Measurements from ENCODE around the gene ACTN4.

ACTN4 gene

DNA sequence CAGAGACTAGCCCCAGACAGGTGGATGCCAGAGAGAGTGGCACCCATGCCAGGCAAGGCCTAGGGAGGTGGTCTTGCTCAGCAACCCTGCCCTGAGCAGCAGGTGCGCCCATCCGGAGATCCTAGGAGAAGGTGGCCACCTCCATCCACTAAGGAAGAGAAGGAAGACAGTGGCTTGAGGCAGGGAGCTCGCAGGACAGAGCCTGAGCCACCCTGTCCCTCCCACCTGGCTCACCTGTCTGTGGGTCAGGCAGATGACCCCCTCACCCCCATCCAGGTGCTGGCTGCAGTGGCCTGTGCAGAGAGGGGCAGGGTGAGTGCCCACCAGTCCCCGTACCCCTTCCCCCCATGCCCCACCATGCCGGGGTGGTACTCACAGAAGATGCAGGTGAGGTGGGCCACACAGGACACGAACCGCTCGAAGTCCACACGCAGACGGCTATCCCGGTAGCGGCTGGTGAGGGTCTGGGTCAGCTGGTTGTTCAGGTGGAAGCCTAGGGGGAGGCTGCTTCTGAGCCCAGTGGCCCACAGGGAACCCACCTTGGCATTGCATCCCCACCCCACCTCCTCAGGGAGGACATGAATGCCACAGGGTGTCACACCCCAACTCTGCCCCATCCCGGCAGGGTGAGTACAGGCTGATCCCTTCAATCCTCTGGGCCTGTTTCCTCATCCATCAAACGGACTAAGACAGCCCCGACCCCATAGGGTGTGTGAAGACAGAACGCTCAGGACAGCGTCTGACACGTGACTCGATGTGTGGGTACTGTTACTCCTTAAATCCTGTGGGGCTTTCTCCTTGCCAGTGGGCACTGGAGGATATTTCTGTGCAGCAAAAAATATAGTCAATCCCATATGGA lies 83.5 kb downstream of the ACTN4 start:
- Histone ChIP-seq H3K27me3 (ENCODE audit: insufficient read depth, low read length, poor library complexity, severe bottlenecking) (no peaks in the 10 kb centered on the region), H3K9me2 (replicated peaks; ENCODE audit: low read depth, low read length) (no peaks in the 10 kb centered on the region), H3K4me2 (ENCODE audit: low read depth, low read length, poor library complexity, severe bottlenecking) (no peak overlapping the region), H3K4me1 (ENCODE audit: insufficient read depth, low read length, poor library complexity, severe bottlenecking) (peaks cover 24% of the 10 kb centered on the region), H3K9me3 (ENCODE audit: insufficient read depth, low read depth, low read length) (no peaks in the 10 kb centered on the region), H4K20me1 (ENCODE audit: insufficient read depth, low read length, poor library complexity, severe bottlenecking) (peaks cover 3% of the 10 kb centered on the region), H3F3A (ENCODE audit: low read depth) (no peaks in the 10 kb centered on the region), H3K36me3 (ENCODE audit: insufficient read depth, low read length) (peaks cover 39% of the 10 kb centered on the region; the same call in 1 of the 2 replicates), H3K4me3 (ENCODE audit: low read length, poor library complexity, severe bottlenecking) (no peak overlapping the region), H3K9ac (ENCODE audit: low read depth, low read length, poor library complexity, severe bottlenecking) (no peak overlapping the region), H3K79me2 (ENCODE audit: insufficient read depth, low read length) (no peaks in the 10 kb centered on the region), H2AFZ (ENCODE audit: low read length) (no peak overlapping the region)
- TF ChIP-seq EZH2phosphoT487 (IDR thresholded peaks at IDR 0.05; ENCODE audit: borderline replicate concordance), result no peak
- TF ChIP-seq, protein P1, sequence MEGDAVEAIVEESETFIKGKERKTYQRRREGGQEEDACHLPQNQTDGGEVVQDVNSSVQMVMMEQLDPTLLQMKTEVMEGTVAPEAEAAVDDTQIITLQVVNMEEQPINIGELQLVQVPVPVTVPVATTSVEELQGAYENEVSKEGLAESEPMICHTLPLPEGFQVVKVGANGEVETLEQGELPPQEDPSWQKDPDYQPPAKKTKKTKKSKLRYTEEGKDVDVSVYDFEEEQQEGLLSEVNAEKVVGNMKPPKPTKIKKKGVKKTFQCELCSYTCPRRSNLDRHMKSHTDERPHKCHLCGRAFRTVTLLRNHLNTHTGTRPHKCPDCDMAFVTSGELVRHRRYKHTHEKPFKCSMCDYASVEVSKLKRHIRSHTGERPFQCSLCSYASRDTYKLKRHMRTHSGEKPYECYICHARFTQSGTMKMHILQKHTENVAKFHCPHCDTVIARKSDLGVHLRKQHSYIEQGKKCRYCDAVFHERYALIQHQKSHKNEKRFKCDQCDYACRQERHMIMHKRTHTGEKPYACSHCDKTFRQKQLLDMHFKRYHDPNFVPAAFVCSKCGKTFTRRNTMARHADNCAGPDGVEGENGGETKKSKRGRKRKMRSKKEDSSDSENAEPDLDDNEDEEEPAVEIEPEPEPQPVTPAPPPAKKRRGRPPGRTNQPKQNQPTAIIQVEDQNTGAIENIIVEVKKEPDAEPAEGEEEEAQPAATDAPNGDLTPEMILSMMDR (conservative IDR thresholded peaks at IDR 0.05; ENCODE audit: low read length), result no peak

GRCh38 chr19:38731654-38732301 lies 84.3 kb downstream of the ACTN4 start:
- no peak overlapping the region for H3K4me3 ChIP-seq (ENCODE audit: low read length, poor library complexity, severe bottlenecking)
- no peak for TF ChIP-seq EZH2phosphoT487 (IDR thresholded peaks at IDR 0.05; ENCODE audit: borderline replicate concordance)
- TF ChIP-seq, protein P1 (conservative IDR thresholded peaks at IDR 0.05; ENCODE audit: low read length), result no peak
- H4K20me1 ChIP-seq (ENCODE audit: insufficient read depth, low read length, poor library complexity, severe bottlenecking), result peaks cover 3% of the 10 kb centered on the region
- no peaks in the 10 kb centered on the region for H3F3A ChIP-seq (ENCODE audit: low read depth)
- no peak overlapping the region for H3K9ac ChIP-seq (ENCODE audit: low read depth, low read length, poor library complexity, severe bottlenecking)
- H3K36me3 ChIP-seq (ENCODE audit: insufficient read depth, low read length), result peaks cover 31% of the 10 kb centered on the region; the same call in 1 of the 2 replicates
- H3K9me2 ChIP-seq (replicated peaks; ENCODE audit: low read depth, low read length), result no peaks in the 10 kb centered on the region
- no peaks in the 10 kb centered on the region for H3K9me3 ChIP-seq (ENCODE audit: insufficient read depth, low read depth, low read length)
- H2AFZ ChIP-seq (ENCODE audit: low read length), result no peak overlapping the region
- H3K4me1 ChIP-seq (ENCODE audit: insufficient read depth, low read length, poor library complexity, severe bottlenecking), result peaks cover 24% of the 10 kb centered on the region
- no peak overlapping the region for H3K4me2 ChIP-seq (ENCODE audit: low read depth, low read length, poor library complexity, severe bottlenecking)
- no peaks in the 10 kb centered on the region for H3K27me3 ChIP-seq (ENCODE audit: insufficient read depth, low read length, poor library complexity, severe bottlenecking)
- no peaks in the 10 kb centered on the region for H3K79me2 ChIP-seq (ENCODE audit: insufficient read depth, low read length)

- peaks cover 3% of the 10 kb centered on the region for H4K20me1 ChIP-seq (ENCODE audit: insufficient read depth, low read length, poor library complexity, severe bottlenecking)
- H3K79me2 ChIP-seq (ENCODE audit: insufficient read depth, low read length), result no peaks in the 10 kb centered on the region
- no peaks in the 10 kb centered on the region for H3F3A ChIP-seq (ENCODE audit: low read depth)
- H3K27me3 ChIP-seq (ENCODE audit: insufficient read depth, low read length, poor library complexity, severe bottlenecking), result no peaks in the 10 kb centered on the region
- H2AFZ ChIP-seq (ENCODE audit: low read length), result no peak overlapping the region
- TF ChIP-seq, protein P1 (conservative IDR thresholded peaks at IDR 0.05; ENCODE audit: low read length), result no peak
- TF ChIP-seq EZH2phosphoT487 (IDR thresholded peaks at IDR 0.05; ENCODE audit: borderline replicate concordance), result no peak
- no peaks in the 10 kb centered on the region for H3K9me3 ChIP-seq (ENCODE audit: insufficient read depth, low read depth, low read length)
- H3K4me1 ChIP-seq (ENCODE audit: insufficient read depth, low read length, poor library complexity, severe bottlenecking), result peaks cover 24% of the 10 kb centered on the region
- H3K9ac ChIP-seq (ENCODE audit: low read depth, low read length, poor library complexity, severe bottlenecking), result peak overlapping the region; percentile 60
- H3K36me3 ChIP-seq (ENCODE audit: insufficient read depth, low read length), result peaks cover 17% of the 10 kb centered on the region; the same call in 1 of the 2 replicates
- H3K4me3 ChIP-seq (ENCODE audit: low read length, poor library complexity, severe bottlenecking), result no peak overlapping the region
- H3K9me2 ChIP-seq (replicated peaks; ENCODE audit: low read depth, low read length), result no peaks in the 10 kb centered on the region
- H3K4me2 ChIP-seq (ENCODE audit: low read depth, low read length, poor library complexity, severe bottlenecking), result peak overlapping the region; percentile 94
These were observed 85.7 kb downstream of the ACTN4 start for GRCh38 chr19:38733241-38733492.
